SK-N-SH (cell line): Measurements from ENCODE around the gene RIC3. TPM values are rescaled to one million over a fixed set of nuclear protein-coding genes. Genes with fewer than 3 reads are reported as not detected.

ENCODE experiments used
- CTCF ChIA-PET: fragments of 300-600, 350-600 bp; formaldehyde crosslinking; extraction: SDS; loops from one replicate; lab custom pipeline; 2021; lab: Yijun Ruan, JAX
- POLR2A ChIA-PET: fragments of 350-600 bp; sonication (Branson Sonifier 250); formaldehyde crosslinking; extraction: SDS; loops from one replicate; lab custom pipeline; 2020; ENCODE audit warnings: antibody characterized with exemption, inconsistent platforms; lab: Yijun Ruan, JAX
- DNase-seq: peaks from one replicate; pipeline ENCODE4 v3.0.0; 2012
- H2AFZ ChIP-seq: fragments of 200-600 bp; sonication (generic); 2 replicates; pipeline ENCODE4 v1.8.1; 2016; ENCODE audit warnings: antibody characterized with exemption, mild to moderate bottlenecking, low read depth
- H3F3A ChIP-seq: fragments of 200-600 bp; sonication (generic); replicated peaks from 2 replicates; pipeline ENCODE3; 2016; ENCODE audit warnings: antibody characterized with exemption, mild to moderate bottlenecking; ENCODE audit not compliant: insufficient read depth
- H3K27ac ChIP-seq, 2 experiments: fragments of 200-500 bp in 1 of 2; fragments of 200-600 bp in 1 of 2; sonication (Bioruptor generic) in 1 of 2; sonication (generic), shearing (Covaris generic) in 1 of 2; 2 replicates each; pipeline versions ENCODE4 v1.5.1 to v1.6.1; 2014 to 2016; ENCODE audit warnings: low read depth in 2 of 2, inconsistent platforms in 1 of 2, low read length in 1 of 2, mild to moderate bottlenecking in 1 of 2, mixed read lengths in 1 of 2
- H3K27me3 ChIP-seq: fragments of 200-600 bp; sonication (generic), shearing (Covaris generic); 2 replicates; pipeline ENCODE4 v1.6.1; 2016; ENCODE audit warnings: mixed run types; ENCODE audit not compliant: insufficient read depth
- H3K36me3 ChIP-seq, 2 experiments: fragments of 200-500 bp in 1 of 2; fragments of 200-600 bp in 1 of 2; sonication (Bioruptor generic) in 1 of 2; sonication (generic) in 1 of 2; replicated peaks in 1 of 2; 2 replicates each; pipeline versions ENCODE3 to v1.5.1; 2014 to 2016; ENCODE audit warnings: low read length in 1 of 2, mild to moderate bottlenecking in 1 of 2; ENCODE audit not compliant: insufficient read depth in 2 of 2, control insufficient read depth in 1 of 2
- H3K4me1 ChIP-seq, 2 experiments: fragments of 200-500 bp in 1 of 2; fragments of 200-600 bp in 1 of 2; sonication (Bioruptor generic) in 1 of 2; sonication (generic), shearing (Covaris generic) in 1 of 2; 2 replicates each; pipeline versions ENCODE4 v1.5.1 to v1.6.1; 2014 to 2016; ENCODE audit warnings: low read depth in 1 of 2, low read length in 1 of 2, mixed run types in 1 of 2; ENCODE audit not compliant: insufficient read depth in 2 of 2, control insufficient read depth in 1 of 2
- H3K4me2 ChIP-seq: fragments of 200-600 bp; sonication (generic), shearing (Covaris generic); 2 replicates; pipeline ENCODE4 v1.6.1; 2017; ENCODE audit warnings: mixed run types
- H3K4me3 ChIP-seq, 2 experiments: fragments of 200-500 bp in 1 of 2; fragments of 200-600 bp in 1 of 2; sonication (Bioruptor generic) in 1 of 2; sonication (generic), shearing (Covaris generic) in 1 of 2; 2 replicates each; pipeline versions ENCODE4 v1.5.1 to v1.8.1; 2014 to 2016; ENCODE audit warnings: low read depth in 2 of 2, inconsistent platforms in 1 of 2, low read length in 1 of 2, mild to moderate bottlenecking in 1 of 2, mixed read lengths in 1 of 2, moderate library complexity in 1 of 2
- H3K79me2 ChIP-seq: fragments of 200-600 bp; sonication (generic); 2 replicates; pipeline ENCODE4 v1.8.1; 2017; ENCODE audit warnings: mild to moderate bottlenecking; ENCODE audit not compliant: insufficient read depth
- H3K9ac ChIP-seq: fragments of 200-600 bp; sonication (generic); 2 replicates; pipeline ENCODE4 v1.6.1; 2017; ENCODE audit warnings: mixed run types
- H3K9me2 ChIP-seq: fragments of 200-600 bp; sonication (generic); 2 replicates; pipeline ENCODE4 v1.6.1; 2017; ENCODE audit warnings: mixed run types
- H3K9me3 ChIP-seq: fragments of 200-600 bp; sonication (generic); 2 replicates; pipeline ENCODE4 v1.6.1; 2017; ENCODE audit warnings: mixed run types, mild to moderate bottlenecking, moderate library complexity
- H4K20me1 ChIP-seq: fragments of 200-600 bp; sonication (generic); 2 replicates; pipeline ENCODE4 v1.6.1; 2017; ENCODE audit warnings: mild to moderate bottlenecking, mixed run types; ENCODE audit not compliant: insufficient read depth
- MXI1 ChIP-seq: IDR thresholded peaks from 2 replicates; pipeline ENCODE4 v1.6.1; 2012; ENCODE audit warnings: mild to moderate bottlenecking, low read depth, low read length, improper control_type of control experiment
- RCOR1 ChIP-seq: fragments of 150-350 bp; IDR thresholded peaks from 2 replicates; pipeline ENCODE4 v1.6.1; 2017; ENCODE audit warnings: antibody characterized with exemption, low read length
- RFX5 ChIP-seq: IDR thresholded peaks from 2 replicates; pipeline ENCODE4 v1.6.1; 2012; ENCODE audit warnings: mild to moderate bottlenecking, improper control_type of control experiment, low read length
- SIN3A ChIP-seq: IDR thresholded peaks from 2 replicates; pipeline ENCODE4 v1.6.1; 2012; ENCODE audit warnings: low read depth, mild to moderate bottlenecking, low read length, moderate library complexity, borderline replicate concordance
- TAF1 ChIP-seq: IDR thresholded peaks from 2 replicates; pipeline ENCODE4 v1.6.1; 2012; ENCODE audit warnings: low read depth, mild to moderate bottlenecking, low read length, moderate library complexity, borderline replicate concordance
- WGBS: methylation state at CpG from one replicate; pipeline ENCODE4 v1.1.6; 2017; ENCODE audit warnings: low lambda C conversion rate; 5-methylcytosine and 5-hydroxymethylcytosine counted together
- polyA plus RNA-seq, 3 experiments: library from polyadenylated mRNA; depleted of rRNA; stranded (reverse); fragments of >200 nt; gene quantifications; 2 replicates each; pipeline ENCODE4 v1.2.3, GENCODE V29; 2012
- TF ChIP-seq, protein P1 (sequence below): fragments of 150-350 bp; IDR thresholded peaks from 2 replicates; pipeline ENCODE4 v1.6.1; 2016; ENCODE audit warnings: mild to moderate bottlenecking, low read depth, low read length
- TF ChIP-seq, protein P2 (sequence below): IDR thresholded peaks from 2 replicates; pipeline ENCODE4 v1.4.0; 2012; ENCODE audit warnings: low read depth, borderline replicate concordance
- TF ChIP-seq, protein P3 (sequence below): fragments of 200-600 bp; sonication (generic); IDR thresholded peaks from 2 replicates; pipeline ENCODE4 v1.6.1; 2017; ENCODE audit warnings: antibody characterized with exemption, mild to moderate bottlenecking, moderate library complexity

RIC3 gene
- polyA plus RNA-seq, 1 of the 3 experiments (the other 2 are of a cell fraction), result 0.54 TPM

DNA sequence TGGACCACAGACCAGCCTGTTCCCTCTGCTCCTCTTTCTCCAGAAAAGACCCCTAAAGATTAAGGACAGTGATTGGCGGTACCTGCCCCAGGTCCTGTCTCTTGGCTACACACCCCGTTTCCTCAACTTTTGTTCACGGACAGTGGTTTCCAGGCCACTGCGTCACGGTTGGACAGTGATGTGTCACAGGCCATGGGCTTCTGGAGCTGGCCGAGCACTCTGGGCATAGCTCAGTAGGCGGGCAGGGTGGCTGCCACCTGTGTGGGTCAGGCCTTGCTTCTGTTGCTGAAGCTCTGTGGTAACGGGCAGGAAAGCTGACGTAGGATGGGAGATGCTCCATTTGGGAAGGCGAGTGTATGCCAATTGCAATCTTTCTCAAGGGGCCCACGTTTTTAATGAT lies 74.2 kb downstream of the RIC3 start (continued):
- TF ChIP-seq RCOR1, result no peak
- no peak for TF ChIP-seq MXI1
- TF ChIP-seq, protein P1, sequence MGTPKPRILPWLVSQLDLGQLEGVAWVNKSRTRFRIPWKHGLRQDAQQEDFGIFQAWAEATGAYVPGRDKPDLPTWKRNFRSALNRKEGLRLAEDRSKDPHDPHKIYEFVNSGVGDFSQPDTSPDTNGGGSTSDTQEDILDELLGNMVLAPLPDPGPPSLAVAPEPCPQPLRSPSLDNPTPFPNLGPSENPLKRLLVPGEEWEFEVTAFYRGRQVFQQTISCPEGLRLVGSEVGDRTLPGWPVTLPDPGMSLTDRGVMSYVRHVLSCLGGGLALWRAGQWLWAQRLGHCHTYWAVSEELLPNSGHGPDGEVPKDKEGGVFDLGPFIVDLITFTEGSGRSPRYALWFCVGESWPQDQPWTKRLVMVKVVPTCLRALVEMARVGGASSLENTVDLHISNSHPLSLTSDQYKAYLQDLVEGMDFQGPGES, result no peak
- no peak for TF ChIP-seq TAF1
- TF ChIP-seq RFX5, result no peak
- TF ChIP-seq SIN3A, result no peak
- TF ChIP-seq, protein P2, sequence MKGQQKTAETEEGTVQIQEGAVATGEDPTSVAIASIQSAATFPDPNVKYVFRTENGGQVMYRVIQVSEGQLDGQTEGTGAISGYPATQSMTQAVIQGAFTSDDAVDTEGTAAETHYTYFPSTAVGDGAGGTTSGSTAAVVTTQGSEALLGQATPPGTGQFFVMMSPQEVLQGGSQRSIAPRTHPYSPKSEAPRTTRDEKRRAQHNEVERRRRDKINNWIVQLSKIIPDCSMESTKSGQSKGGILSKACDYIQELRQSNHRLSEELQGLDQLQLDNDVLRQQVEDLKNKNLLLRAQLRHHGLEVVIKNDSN, result no peak

DNA sequence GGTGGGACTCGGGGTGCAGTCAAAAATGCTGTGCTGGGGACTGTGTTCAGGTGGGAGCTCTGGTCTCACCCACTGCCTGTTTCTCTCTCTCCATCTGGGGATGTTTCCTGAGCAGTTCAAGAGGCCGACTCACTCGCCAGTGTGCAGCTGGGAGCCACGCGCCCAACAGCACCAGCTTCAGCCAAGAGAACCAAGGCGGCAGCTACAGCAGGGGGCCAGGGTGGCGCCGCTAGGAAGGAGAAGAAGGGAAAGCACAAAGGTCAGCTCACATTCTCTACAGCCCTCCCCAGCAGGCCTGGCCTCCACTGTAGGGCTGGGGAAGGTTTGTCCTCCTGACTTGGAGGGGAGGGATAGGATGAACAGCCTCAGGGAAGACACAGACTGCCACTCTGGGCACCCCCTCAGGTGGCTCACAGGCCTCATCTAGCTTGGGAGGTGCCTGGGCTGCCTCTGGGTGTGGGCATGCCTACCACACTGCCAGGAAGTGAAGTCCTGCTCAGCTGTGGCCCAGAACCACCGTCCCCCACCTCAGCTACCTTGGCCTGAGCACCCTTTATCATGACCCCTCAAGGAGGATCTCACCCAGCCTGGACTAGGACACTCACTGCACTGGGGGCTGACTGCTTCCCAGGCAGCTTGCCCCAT lies 74.8 kb downstream of the RIC3 start:
- ChIA-PET POLR2A (interaction anchor here (0.6 kb wide), 1 partner anchor 11 kb away, joined by 3 read pairs; no protein-coding TSS in a partner anchor), CTCF (interaction anchor here (1.3 to 26.8 kb wide), 10 partner anchors 7 to 94 kb away, joined by 3 to 620 read pairs (median 59); partner anchors contain the start of gene TUB)
- Histone ChIP-seq H3K4me3 (no peak overlapping the region), H4K20me1 (peaks cover 7% of the 10 kb centered on the region), H3K9me2 (no peaks in the 10 kb centered on the region), H2AFZ (no peak overlapping the region), H3K79me2 (no peaks in the 10 kb centered on the region), H3K27me3 (no peaks in the 10 kb centered on the region), H3K4me2 (no peak overlapping the region), H3K27ac (no peak overlapping the region), H3K36me3 (peaks cover 0 to 50% of the 10 kb centered on the region in 2 experiments), H3F3A (peaks cover 9% of the 10 kb centered on the region), H3K4me1 (peaks cover 5 to 35% of the 10 kb centered on the region in 2 experiments; a peak in 3 of 4 replicates), H3K9me3 (no peaks in the 10 kb centered on the region), H3K9ac (no peak overlapping the region)
- no peak for DNase-seq
- WGBS, result 95% methylated on average over 8 of the region's 9 CpGs
- TF ChIP-seq, protein P3, sequence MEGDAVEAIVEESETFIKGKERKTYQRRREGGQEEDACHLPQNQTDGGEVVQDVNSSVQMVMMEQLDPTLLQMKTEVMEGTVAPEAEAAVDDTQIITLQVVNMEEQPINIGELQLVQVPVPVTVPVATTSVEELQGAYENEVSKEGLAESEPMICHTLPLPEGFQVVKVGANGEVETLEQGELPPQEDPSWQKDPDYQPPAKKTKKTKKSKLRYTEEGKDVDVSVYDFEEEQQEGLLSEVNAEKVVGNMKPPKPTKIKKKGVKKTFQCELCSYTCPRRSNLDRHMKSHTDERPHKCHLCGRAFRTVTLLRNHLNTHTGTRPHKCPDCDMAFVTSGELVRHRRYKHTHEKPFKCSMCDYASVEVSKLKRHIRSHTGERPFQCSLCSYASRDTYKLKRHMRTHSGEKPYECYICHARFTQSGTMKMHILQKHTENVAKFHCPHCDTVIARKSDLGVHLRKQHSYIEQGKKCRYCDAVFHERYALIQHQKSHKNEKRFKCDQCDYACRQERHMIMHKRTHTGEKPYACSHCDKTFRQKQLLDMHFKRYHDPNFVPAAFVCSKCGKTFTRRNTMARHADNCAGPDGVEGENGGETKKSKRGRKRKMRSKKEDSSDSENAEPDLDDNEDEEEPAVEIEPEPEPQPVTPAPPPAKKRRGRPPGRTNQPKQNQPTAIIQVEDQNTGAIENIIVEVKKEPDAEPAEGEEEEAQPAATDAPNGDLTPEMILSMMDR, result no peak
- TF ChIP-seq, all 33 proteins: peak for 0
